ENCODE results near the gene NOC2L.

NOC2L gene

GRCh38 chr1:942864-943533, 16.1 kb downstream of the NOC2L start:
- no peak for DNase-seq (ENCODE audit: low read depth)

GRCh38 chr1:942411-942821, 16.6 kb downstream of the NOC2L start:
- DNase-seq (ENCODE audit: low read depth), result no peak

DNA sequence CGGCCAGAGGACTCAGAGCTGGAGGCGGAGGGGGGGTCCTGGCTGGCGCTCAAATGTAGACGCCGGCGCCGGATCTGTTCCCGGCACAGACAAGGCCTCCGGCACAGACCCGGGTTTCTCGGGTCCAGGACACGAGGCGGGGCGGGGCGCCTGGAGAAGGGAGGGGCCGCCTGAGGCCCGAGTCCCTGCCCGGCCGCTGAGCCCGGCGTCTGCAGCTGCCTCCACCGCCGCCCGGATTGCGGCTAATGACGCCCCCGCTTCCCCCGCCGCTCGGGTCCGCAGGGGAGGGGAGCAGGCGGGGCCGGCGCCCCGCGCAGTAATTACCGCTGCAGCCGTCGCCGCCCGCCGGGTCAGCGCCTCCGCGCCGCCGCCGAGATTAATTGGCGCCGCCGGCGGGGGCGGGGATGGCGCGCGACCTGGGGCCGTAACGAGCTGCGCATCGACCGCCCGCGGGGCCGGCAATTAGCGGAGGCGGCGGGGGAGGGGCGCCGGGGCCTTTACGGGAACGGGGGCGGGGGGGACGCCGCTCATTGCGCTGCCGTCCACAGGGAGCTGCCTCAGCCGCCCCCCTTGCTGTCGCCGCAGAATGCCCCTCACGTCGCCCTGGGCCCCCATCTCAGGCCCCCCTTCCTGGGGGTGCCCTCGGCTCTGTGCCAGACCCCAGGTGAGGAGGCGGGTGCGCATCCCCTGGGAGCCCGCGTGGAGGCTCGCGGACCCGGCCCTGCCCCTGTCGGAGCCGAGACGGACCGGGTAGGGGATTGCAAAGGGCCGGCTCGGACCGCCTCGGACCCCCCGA, 17.3 kb downstream of the NOC2L start:
- DNase-seq (ENCODE audit: low read depth), result no peak

DNA sequence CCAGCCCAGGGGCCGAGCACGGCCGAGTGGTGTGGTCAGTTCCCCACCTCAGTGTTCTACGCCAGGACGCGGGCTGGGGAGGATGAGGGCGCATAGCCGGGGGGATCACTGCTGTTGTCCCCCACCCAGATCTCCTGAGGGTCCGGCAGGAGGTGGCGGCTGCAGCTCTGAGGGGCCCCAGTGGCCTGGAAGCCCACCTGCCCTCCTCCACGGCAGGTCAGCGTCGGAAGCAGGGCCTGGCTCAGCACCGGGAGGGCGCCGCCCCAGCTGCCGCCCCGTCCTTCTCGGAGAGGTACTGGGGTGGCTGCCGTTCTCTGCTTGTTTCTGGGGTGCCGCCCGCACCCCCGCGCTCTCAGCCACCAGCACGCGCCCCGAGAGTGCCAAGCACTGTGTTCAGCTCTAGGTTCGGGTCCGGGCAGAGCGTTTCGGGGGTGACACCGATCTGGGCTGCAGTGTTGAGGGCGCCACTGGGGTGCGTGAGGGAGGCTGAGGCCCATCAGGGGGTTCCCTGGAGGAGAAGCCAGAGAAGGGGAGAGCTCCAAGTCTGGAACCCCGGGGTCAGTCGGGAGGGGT, 18.0 kb downstream of the NOC2L start:
- DNase-seq (ENCODE audit: low read depth), result no peak

DNA sequence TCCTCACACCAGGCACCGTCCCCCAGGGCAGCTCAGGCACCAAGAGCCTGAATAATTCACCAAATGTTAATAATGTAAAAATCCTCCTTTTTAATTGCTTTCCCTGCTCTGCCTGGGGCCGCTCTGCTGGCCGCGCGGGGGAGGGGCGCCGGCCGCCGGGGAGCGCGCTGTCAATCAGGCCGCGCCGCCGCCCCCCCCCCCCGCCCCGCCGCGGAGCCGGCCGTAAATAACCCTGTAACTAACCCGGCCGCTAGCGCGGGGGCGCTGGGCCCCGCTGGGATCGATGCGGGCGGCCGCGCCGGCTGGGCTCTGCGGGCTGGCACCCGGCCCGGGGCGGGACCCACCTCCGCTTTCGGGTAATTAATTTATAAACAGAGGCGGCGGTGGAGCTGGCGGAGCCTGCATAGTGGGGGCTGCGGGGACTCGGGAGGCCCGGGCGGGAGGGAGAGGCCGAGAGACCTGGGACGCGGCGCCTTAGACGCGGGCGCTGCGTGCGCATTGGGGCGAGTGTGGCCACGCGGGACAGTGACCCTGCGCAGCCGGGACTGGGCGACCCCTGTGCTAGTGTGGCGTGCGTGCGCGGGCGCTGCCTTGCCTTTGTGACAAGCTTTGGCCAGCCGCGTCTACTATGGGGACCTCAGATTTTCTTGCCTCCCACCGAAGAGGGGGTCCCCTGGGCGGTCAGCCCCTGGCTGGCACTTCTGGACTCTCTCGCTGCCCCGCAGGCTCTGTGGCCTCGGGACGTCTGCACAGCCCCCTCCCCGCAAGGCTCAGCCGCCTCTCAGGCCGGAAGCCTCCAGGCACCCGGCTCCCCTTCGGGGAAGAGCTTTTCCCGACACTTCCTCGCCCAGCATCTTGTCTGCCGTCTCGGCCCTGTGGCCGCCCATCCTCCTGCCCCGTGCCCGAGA, 18.7 kb downstream of the NOC2L start:
- DNase-seq (ENCODE audit: low read depth), result no peak

- DNase-seq (ENCODE audit: low read depth), result no peak
These were observed 19.4 kb downstream of the NOC2L start for GRCh38 chr1:939511-940106.

DNA sequence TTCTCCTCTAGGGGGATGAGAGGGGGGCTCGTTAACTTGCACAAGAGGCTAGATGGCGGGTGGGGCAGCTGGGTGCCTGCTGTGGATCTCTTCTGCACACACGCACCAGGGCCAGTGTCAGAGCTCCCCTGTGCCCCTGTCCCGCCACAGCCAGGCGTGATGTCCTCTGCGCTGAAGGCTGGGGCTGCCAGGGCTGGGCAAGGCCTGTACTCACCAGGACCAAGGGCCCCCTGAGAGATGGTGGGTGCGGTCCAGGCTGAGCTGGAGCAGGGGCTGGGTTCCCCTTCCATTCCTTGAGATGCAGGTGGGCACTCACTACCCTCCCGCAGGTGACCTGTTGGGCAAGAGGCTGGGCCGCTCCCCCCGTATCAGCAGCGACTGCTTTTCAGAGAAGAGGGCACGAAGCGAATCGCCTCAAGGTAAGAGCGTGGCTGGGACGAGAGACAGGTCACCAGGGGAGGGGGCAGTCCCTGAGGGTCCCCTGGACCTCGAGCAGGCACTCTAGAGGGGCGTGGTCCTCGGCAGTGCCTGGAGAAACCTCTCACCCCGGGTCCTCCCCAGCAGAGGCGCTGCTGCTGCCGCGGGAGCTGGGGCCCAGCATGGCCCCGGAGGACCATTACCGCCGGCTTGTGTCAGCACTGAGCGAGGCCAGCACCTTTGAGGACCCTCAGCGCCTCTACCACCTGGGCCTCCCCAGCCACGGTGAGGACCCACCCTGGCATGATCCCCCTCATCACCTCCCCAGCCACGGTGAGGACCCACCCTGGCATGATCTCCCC, 20.2 kb downstream of the NOC2L start:
- DNase-seq (ENCODE audit: low read depth), result no peak

GRCh38 chr1:938088-938683, 20.9 kb downstream of the NOC2L start:
- DNase-seq (ENCODE audit: low read depth), result no peak

GRCh38 chr1:937521-937920, 21.5 kb downstream of the NOC2L start:
- DNase-seq (ENCODE audit: low read depth), result no peak

GRCh38 chr1:936348-937264, 22.4 kb downstream of the NOC2L start:
- no peak for DNase-seq (ENCODE audit: low read depth)

DNA sequence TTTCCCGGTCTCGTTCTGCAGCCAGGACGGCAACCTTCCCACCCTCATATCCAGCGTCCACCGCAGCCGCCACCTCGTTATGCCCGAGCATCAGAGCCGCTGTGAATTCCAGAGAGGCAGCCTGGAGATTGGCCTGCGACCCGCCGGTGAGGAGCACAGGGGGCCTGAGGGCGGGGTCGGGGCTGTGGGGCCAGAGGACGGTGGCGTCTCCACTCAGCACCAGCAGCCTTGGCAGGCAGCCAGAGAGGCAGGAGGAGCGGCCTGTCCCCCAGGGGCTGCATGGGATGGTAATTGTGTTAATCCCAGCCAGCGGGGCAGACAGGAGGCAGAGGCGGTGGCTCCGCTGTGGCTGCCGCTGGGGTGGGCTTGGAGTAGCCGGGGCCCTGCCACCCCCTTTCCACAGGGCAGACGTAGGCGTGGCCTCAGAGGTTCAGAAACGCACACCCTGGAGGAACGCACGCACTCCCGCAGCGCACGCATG, 23.3 kb downstream of the NOC2L start:
- DNase-seq (ENCODE audit: low read depth), result no peak

GRCh38 chr1:934991-935750, 23.9 kb downstream of the NOC2L start:
- DNase-seq (ENCODE audit: low read depth), result no peak

GRCh38 chr1:933603-933940, 25.5 kb downstream of the NOC2L start:
- DNase-seq (ENCODE audit: low read depth), result no peak

GRCh38 chr1:932776-933602, 26.1 kb downstream of the NOC2L start:
- no peak for DNase-seq (ENCODE audit: low read depth)

GRCh38 chr1:932173-932510, 26.9 kb downstream of the NOC2L start:
- no peak for DNase-seq (ENCODE audit: low read depth)

- DNase-seq (ENCODE audit: low read depth), result no peak
These were observed 27.5 kb downstream of the NOC2L start for GRCh38 chr1:931380-932172.

- no peak for DNase-seq (ENCODE audit: low read depth)
These were observed 28.4 kb downstream of the NOC2L start for GRCh38 chr1:930633-931138.

Data from stimulated activated CD8-positive, alpha-beta memory T cell treated with anti-CD3 and anti-CD28 coated beads, Interleukin-12 subunit alpha, Interleukin-12 subunit beta, amount 100 ng/mL, for 4 hours (primary cell).